Ovary (tissue), 1 donor: ENCODE data around the gene PAGR1.

Experiments used
- EP300 ChIP-seq: sonication (generic); formaldehyde crosslinking; IDR thresholded peaks from one replicate; pipeline ENCODE4 v1.6.1; 2017; ENCODE audit warnings: antibody characterized with exemption
- POLR2A ChIP-seq: fragments of 450-650 bp; IDR thresholded peaks from one replicate; pipeline ENCODE4 v1.6.1; 2017; ENCODE audit warnings: antibody characterized with exemption, mild to moderate bottlenecking, moderate library complexity

- TF ChIP-seq POLR2A (no peak), EP300 (no peak)
Measured at GRCh38 chr16:29868396-29869009, 52.6 kb downstream of the PAGR1 start.
